DMS 273 treated with DMSO at 0.1 percent for 48 hours (cell line): ENCODE results near the gene CGREF1.

Source experiments
- DNase-seq: peaks from one replicate; lab custom pipeline; 2025; lab: John Stamatoyannopoulos, UW

The CGREF1 gene, protein sequence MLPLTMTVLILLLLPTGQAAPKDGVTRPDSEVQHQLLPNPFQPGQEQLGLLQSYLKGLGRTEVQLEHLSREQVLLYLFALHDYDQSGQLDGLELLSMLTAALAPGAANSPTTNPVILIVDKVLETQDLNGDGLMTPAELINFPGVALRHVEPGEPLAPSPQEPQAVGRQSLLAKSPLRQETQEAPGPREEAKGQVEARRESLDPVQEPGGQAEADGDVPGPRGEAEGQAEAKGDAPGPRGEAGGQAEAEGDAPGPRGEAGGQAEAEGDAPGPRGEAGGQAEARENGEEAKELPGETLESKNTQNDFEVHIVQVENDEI

DNA sequence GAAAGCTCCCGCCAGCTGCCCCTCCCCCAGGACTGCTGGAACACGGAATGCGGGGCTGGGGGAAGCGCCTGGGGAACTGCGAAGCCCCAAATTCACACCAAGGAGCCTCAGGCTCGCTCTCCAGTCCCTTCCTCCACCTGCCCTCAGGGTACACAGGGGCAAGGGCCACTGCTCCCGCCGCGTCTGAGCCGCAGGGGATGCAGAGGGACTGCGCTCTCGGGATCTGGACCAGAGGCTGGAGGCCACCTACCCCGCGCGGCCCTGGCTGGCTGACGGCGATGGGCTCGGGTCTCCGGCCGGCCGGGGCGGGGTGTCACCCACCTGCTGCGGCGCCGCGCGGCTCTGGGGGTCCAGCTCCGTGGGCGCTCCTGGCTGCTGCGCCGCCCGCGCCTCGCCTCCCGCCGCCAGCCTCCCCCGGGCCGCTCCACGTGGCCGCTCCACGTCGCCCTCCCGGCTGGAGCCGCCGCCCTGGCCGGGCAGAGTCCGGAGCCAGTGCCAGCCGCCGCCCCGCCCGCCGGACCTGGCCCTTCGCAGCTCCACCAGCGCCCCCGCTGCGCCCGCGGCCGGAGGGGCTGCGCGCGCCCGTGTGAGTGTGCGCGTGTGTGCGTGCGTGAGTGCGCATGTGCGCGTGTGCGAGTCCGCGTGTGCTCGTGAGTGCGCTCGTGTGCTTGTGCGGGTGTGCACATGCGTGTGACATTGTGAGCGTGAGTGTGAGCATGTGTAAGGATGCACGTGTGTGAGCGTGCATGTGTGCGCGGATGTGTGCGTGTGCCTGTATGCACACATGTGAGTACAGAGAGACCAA is at the start of gene CGREF1:
TSS of gene CGREF1 (minus strand) at position 604 of the 805 bp plus-strand sequence. CDS start 14,762 bp downstream, outside the sequence.
- DNase-seq = no peak

DNA sequence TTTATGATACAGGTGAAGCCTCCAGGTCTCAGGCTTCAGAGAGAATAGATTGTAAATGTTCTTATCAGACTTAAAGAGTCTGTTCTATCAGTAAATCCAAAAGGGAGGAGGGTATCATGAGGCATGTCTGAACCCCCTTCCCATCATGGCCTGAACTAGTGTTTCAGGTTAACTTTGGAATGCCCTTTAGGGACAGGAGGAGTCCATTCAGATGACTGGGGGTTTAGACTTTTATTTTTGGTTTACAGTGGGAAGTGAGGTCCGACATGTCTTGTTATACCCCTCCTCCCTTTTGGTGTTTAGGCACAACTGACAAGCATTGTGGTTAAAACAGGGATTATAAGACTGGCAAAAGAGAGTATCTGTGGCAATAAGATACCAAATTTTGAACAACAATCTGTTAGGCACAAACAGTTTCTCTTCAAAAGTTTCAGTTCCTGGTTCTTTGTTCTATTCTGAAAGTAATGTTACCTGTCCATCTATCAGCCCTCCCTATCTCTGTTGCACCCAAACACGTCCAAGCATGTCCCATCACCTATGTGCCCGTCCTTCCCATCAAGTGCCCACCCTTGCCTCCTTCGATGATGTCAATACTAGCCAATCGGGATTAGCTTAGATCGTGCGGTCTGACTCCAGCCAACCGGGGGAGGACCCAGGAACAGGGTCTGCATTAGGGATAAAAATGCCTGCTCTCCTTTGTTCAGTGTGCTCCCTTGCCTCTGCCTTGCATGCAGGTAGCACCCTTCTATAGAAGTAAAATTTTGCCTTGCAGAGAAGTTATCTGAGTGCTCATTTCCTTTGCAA is 46.2 kb upstream of the CGREF1 start:
- no peak for DNase-seq

DNA sequence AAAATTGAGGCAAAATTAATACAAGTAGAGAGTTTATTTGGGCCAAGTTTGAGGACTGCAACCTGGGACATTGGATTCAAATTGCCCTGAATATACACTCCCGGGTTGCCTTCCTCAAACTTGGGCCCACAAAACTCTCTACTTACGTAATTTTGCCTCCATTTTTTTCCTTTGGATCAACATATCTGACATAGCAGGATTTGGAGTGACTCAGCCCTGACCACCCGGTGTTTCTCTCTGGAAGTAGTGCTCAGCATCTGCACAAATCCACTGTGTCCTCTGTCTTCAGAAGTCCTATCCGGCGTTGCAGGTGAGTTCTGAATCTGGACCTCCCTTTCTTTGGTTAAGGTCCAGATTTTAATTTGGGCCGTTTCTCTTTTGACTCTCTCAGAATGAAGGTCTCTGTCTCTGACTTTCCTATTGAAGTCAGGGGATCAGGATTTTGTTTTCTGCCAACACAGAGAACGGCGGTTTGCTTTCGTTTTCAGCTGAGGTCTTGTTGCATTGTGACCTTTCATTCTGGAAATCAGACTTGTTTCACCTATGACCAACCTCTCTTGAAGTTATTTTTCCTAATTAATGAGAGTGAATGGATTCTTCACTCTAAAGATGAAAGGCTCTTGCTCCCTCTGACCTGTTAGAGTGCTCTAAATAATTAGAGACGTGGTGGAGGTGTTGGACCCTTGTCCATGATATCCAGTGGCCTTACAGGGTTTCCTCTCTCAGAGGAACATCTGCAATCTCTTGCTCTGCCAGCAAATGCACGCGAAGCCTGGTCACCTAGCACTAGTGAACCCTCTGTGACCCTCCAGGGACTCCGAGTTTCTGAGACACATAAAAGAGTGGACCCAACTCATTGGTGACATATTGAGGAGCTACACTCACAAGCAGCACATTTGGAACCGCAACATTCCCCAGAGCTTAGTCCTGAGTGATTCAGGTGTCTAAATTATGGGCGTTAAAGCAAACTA is 43.5 kb upstream of the CGREF1 start:
- DNase-seq = no peak

DNA sequence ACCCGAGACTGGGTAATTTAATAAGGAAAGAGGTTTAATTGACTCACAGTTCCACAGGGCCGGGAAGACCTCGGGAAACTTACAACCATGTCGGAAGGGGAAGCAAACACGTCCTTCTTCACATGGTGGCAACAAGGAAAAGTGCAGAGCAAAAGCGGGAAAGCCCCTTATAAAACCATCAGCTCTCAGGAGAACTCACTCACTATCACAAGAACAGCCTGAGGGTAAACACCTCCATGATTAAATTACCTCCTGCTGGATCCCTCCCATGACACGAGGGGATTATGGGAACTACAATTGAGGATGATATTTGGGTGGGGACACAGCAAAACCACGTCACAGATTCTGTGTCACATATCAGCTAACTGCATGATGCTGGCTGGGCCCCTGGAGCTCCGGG is 41.3 kb upstream of the CGREF1 start:
- no peak for DNase-seq

DNA sequence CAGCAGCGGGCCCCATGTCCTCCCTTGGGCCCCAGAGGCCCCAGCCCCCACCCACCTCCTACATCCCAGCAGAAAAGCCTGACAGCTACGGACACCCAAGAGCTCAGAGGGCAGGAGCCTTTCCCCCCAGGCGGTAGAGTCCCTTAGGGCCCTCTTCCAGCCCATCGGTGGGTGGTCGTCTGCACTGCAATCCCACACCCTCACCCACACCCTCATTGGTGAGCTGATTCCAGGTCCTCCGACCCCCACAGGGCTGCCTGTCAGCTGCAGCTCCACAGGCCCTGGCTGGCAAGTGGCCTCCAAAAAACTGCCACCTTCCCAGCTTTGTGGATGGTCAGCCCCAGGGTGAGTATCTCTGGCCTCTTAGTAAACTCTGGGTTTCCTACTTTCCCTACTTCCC is 40.3 kb upstream of the CGREF1 start:
- no peak for DNase-seq

DNA sequence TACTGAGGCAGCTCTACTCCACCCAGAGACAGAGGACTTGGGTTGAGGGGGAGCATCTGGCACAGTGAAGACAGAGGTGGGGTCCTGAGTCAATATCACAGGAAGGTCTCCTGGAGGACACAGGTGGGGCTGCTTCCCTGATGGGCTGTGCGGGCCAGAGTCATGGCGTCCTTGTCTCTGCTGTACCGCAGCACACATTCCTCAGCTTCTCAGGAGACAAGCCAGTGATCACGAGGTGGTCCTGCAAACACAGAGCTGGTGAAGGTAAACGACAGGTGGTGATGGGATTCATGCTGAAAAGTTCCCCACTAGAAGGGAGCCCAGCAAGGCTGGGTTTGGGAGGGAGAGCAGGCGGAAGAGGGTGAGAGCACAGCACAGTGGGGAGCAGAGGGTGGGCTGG is 39.5 kb upstream of the CGREF1 start:
- no peak for DNase-seq

DNA sequence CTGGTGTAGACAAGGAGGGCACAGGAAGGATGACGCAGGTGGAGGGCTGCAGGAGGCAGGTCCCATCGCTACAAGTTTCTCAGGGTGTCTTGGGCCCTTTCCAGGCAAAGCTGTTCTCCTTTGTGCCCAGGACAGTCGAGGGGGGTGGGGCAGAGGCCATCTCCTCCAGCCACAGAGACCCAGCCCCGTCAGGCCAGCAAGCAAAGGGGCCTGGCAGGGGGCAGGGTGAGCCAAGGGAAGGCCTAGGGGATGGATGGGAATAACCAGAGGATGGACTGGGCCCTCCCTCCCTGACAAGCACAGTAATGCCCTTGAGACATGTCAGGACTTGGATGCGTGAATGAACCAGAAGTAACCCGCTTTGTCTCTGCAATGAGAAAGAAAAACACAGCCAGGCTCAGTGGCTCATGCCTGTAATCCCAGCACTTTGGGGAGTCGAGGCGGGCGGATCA is 36.2 kb upstream of the CGREF1 start:
- no peak for DNase-seq

DNA sequence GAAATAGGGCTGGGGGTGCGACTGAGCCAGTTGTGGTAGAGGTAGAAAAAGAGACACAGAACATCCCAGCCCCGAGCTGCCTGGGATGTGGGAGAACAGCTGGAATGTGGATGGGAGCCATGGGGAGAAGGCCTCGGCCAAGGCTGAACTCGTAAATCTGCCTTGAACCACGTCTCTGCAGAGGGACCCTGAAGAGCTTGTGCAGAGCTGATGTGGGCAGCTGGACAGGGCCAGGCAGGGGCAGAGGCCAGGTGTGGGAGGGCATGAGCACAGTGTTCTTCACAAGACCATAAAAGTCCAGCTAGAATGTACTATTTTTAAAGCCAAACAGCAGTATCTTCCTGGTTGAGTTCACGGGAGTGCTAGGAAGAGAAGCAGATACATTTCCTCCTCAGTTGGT is 35.6 kb upstream of the CGREF1 start:
- no peak for DNase-seq

DNA sequence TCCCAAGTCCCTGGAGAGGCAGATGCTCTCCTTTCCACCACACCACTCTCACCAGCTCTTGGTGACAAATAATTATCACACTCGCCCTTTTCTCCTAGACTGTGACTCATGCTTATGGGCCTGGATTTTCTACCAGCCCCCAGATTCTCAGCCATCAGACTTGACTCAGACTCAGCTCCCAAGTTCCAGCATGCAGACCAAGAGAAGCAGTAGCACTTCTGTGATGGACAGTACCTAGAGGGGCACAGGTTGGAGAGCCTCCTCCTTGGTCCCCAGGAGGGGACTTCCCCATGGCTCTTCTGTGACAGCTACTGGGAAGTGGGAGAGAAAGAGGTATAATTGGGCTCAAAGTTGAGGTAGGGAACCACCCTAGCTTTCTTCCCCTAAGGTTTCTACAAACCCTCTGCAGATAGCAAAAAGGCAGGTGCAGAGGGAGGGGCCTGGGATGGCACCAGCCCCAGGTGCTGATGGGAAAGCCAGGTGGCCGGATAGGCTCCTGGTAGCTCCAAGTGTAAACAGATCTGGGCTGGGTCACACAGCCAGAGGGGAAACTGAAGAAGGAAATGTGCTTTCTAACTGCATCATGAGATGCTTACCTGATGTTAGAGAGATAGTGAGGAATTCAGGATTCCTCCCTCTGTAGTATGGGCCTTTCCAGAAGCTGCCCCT is 34.0 kb upstream of the CGREF1 start:
- DNase-seq = no peak

DNA sequence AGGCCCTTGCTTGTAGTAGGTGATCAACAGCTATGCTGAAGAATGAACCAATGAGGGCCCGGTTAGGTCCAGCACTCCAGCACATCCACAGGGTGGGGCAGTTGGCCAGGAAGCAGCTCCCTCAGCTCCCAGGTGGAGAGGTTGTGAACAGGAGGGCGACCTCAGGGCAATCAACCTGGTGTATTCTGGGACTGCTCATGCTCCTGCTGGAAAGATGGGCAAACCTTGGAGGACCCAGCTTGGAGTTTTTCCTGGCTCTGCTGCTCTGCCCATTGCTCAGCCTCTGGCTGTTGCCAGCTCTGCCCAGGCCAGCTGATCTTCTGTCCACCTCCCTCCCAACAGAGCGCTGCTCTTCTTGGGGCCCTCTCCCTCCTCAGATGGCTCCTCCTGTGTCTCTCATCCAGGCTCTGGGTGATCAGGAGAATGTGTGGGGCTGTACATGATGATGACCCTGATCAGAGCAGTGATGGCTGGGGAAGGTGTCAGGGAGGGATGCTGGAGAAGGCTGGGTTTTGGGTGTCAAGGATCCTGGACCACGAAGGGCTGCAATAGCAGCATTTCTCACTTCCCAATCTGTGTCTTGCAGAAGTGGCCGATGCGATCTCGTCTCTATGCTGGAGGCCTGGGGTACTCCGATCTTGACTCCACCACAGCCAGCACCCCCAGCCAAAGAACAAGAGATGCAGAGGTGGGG is 33.3 kb upstream of the CGREF1 start:
- DNase-seq = no peak

DNA sequence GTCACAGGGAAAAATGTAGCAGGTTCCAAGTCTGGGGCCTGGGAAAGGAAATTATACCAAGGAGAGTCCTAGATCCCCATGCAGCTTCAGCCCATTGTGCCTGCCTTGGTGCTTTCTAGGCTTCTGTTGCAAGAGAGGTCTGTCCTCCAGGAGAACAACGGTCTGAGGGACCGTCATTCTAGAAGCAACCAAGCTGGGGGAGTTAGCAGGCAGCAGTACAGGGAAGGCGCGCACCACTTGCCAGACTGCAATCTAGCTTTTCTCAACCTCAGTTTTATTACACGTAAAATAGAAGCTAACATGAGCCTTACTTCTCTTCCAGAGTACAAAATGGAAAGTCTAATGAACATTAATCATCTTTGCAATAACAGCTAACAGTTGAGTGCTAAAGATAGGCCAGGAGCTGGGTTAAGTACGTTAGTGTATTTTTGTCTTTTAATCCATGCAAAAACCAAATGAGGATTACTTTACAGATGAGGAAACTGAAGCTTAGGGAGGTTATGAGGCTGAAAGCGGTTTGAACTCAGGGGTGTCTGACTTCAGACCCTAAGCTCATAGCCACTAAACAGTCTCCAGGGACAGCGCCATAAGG is 31.8 kb upstream of the CGREF1 start:
- DNase-seq = no peak

DNA sequence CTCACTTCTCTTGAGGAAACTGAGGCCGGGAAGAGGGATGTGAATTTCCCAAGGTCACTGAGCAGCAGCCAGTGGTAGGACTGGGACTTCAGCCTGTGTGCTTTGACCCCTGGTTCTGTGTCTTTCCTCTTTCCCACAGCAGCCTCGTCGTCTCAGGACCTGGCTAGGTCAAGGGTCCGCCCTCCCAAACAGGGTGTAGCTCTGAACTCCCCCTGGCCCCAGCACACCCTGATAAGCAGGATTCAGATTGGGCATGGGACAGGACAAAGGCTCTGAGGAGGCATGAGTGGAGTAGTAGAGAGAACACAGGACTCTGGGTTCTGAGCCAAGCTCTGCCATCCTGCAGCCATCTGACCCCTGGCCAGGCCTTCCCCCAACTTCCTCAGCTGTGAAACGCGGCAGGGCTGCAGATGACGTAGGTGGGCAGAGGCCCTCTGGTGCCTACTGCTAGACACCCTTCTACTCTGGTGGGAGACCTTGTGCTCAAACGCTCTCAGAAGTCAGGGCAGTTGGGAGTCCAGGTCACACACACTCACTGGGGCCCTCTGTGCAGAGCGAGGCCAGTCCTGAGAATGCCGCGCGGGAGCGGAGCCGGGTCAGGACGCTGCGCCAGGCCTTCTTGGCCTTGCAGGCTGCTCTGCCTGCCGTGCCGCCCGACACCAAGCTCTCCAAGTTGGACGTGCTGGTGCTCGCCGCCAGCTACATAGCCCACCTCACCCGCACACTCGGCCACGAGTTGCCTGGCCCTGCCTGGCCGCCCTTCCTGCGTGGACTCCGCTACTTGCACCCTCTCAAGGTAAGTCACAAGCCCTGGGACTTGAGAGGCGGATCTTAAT is 30.9 kb upstream of the CGREF1 start:
- DNase-seq = no peak

DNA sequence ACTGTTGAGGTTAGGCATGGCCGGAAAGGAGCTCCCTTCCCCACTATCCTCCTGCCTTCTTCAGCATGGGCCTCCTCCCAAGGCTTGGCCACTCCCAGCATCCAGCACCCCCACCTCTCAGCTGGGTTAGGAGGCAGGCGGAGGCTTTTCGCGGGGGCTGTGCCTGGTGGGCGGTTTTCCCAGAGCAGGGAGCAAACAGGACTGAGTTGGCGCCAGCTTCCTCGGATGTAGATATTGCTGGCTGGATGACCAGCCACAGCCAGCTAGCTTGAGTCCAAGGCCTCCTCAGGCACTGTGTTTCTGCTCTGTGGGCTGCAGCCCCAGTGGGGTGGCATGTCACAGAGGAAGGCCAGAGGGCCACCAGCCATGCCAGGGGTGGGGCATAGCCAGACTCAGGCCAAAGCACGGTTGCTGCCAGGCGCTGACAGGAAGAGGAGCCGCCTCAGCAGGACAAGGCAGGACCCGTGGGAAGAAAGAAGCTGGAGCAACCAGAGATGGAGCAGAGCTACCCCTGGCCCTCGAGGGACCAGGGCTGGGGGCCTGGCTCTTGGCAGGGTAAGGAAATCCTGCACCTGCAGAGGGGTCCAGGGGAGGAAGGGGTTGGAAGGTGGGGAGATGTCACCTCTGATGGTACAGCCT is 30.0 kb upstream of the CGREF1 start, which contains the start of gene TCF23:
TSS of gene TCF23 (plus strand) at position 204 of the 639 bp plus-strand sequence. CDS start at position 334, 130 bp downstream.
- no peak for DNase-seq

DNA sequence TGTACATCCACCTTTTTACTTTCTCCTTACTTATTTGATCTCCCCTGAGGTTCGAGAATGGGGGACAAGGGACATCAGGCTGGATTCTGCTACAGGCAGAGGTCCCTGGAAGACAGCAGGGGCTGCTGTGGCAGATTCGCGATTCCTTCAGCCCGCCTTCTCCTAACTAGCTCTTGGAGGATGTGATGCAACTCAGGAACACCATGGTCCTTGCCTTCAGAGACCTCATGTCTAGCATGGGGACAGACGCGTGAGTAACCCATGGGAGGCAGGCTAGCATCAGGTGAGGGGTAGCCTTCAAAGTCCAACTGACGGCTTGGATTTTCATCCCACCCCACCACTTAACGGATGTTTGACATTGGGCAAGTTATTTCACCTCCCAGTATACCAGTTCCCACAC is 29.0 kb upstream of the CGREF1 start:
- no peak for DNase-seq

DNA sequence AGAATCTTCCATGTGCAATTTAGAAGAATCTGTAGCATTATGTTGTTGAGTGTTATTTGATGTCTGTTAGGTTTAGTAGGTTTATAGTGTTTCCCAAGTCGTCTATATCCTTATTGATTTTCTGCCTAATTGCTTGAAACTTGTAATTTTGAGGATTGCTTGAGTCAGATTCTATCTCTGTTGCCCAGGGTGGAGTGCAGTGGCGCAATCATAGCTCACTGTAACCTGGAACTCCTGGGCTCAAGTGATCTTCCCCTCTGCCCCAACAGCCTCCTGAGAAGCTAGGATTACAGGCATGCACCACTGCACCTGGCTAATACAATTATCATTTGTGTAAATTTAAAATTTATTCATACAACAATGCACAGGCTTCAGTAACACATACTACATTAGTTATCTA is 26.8 kb upstream of the CGREF1 start:
- no peak for DNase-seq

DNA sequence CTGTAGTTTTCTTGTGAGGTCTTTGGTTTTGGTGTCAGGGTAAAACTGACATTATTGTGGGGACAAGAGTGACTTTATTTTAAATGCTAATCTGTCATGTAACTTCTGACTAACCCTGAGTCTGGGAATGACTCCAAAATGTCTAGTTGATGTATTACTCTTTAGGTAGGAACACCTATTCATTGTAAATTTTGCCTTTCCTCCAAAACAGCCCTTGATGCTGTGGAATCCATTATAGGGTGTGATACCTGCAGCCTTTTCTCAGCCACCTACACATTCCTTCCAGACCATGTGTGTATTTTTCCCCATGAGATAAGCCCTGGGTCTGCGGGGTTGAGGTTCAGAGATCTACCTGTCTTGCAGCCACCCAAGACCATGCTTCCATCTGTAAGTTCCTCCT is 24.4 kb upstream of the CGREF1 start:
- DNase-seq = no peak

DNA sequence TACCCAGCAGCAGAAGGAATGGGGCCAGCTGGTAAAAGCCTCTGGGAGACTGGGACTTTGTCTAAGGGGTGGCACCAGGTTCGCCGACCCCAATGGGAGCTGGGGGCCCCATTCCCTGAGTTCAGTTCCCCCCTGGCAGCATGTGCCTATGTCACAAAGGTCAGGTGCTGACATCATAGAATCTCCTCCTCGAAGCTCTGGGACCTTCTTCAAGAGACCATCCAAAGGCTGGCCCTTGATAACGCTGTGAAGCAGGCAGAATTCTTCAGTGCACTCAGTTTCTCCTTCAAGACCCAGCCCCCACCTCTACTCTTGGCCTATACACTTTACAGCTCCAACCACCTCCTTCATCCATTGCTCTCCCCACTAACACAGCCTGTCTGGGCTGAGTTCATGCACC is 20.4 kb upstream of the CGREF1 start, which contains the start of gene PRR30:
TSS of gene PRR30 (minus strand) at position 101 of the 400 bp plus-strand sequence. CDS start 1,081 bp downstream, outside the sequence.
- no peak for DNase-seq

DNA sequence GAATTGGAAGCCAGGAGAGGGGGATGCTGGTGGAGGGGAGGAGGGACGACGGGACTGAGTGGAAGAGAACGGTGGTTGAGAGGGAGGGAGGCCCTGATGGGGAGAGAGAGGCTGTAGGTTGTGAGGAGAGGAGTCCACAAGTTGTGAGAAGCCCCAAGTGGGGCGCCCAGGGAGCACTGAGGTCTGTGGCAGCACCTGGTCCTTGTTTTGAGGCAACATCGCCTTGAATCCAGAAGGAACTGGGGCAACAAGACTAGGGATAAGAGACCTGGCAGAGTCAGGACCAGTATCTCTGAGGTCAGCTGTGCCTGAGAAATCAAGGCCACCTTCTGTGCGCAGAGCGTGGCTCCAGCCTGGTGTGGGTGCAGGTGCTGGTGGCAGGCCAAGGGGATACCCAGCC is 19.2 kb upstream of the CGREF1 start:
- no peak for DNase-seq
